ENCODE measurements around the gene TET3. TPM values are rescaled to one million over a fixed set of nuclear protein-coding genes. Genes with fewer than 3 reads are reported as not detected.
"Not testable (repeated sequence)": the region's sequence is repeated elsewhere in the genome, so short reads cannot be mapped to it uniquely, and the experiment has no call there.

Gene TET3
- total RNA-seq, 4 donors from 2014 or later: 1.3 to 12.0 (median 7.8) TPM

- Histone ChIP-seq H3K27me3 (no peaks in the 10 kb centered on the region), H3K36me3 (no peaks in the 10 kb centered on the region), H3K4me1 (peaks cover 0 to 4% of the 10 kb centered on the region in 2 donors), H3K4me3 (no peak overlapping the region), H3K27ac (no peak overlapping the region), H3K9me3 (no peaks in the 10 kb centered on the region)
- no peak for DNase-seq
- no peak for TF ChIP-seq CTCF (IDR thresholded peaks at IDR 0.05)
- no peak for TF ChIP-seq POLR2A (IDR thresholded peaks at IDR 0.05)
- intact Hi-C loops (cut with DNase I; ENCODE audit: low total_unique reads): loop anchor here (10.0 kb wide), 1 partner anchor 66 kb away; no protein-coding TSS in a partner anchor
Observed at GRCh38 chr2:73938718-73939352, 45.9 kb upstream of the TET3 start.

GRCh38 chr2:73939419-73939818 is 45.3 kb upstream of the TET3 start:
- Histone ChIP-seq H3K9me3 (no peaks in the 10 kb centered on the region), H3K4me3 (no peak overlapping the region), H3K27ac (no peak overlapping the region), H3K27me3 (no peaks in the 10 kb centered on the region), H3K4me1 (peaks cover 0 to 4% of the 10 kb centered on the region in 2 donors), H3K36me3 (no peaks in the 10 kb centered on the region)
- DNase-seq: no peak
- no peak for TF ChIP-seq CTCF (IDR thresholded peaks at IDR 0.05)
- no peak for TF ChIP-seq POLR2A (IDR thresholded peaks at IDR 0.05)
- intact Hi-C loops (cut with DNase I; ENCODE audit: low total_unique reads): loop anchor here (10.0 kb wide), 1 partner anchor 65 kb away; no protein-coding TSS in a partner anchor

GRCh38 chr2:73940066-73940465 is 44.6 kb upstream of the TET3 start:
- H3K9me3 ChIP-seq; DNase-seq; H3K36me3 ChIP-seq; H3K27ac ChIP-seq; H3K27me3 ChIP-seq; H3K4me3 ChIP-seq; intact Hi-C loops (cut with DNase I; ENCODE audit: low total_unique reads); H3K4me1 ChIP-seq: not testable (repeated sequence)

GRCh38 chr2:73942664-73943063 is 42.0 kb upstream of the TET3 start:
- DNase-seq: no peak
- Histone ChIP-seq H3K36me3 (no peaks in the 10 kb centered on the region), H3K9me3 (no peaks in the 10 kb centered on the region), H3K4me1 (no peaks in the 10 kb centered on the region), H3K27me3 (no peaks in the 10 kb centered on the region), H3K4me3 (no peak overlapping the region), H3K27ac (no peak overlapping the region)
- intact Hi-C loops (cut with DNase I; ENCODE audit: low total_unique reads): no loop called here
- TF ChIP-seq POLR2A (IDR thresholded peaks at IDR 0.05) (no peak), CTCF (IDR thresholded peaks at IDR 0.05) (no peak)

GRCh38 chr2:73944714-73945113 is 40.0 kb upstream of the TET3 start:
- Histone ChIP-seq H3K27me3 (no peaks in the 10 kb centered on the region), H3K27ac (no peak overlapping the region), H3K36me3 (no peaks in the 10 kb centered on the region), H3K4me1 (no peaks in the 10 kb centered on the region), H3K9me3 (no peaks in the 10 kb centered on the region), H3K4me3 (no peak overlapping the region)
- intact Hi-C loops (cut with DNase I; ENCODE audit: low total_unique reads): no loop called here
- TF ChIP-seq CTCF (IDR thresholded peaks at IDR 0.05) (no peak), POLR2A (IDR thresholded peaks at IDR 0.05) (no peak)
- no peak for DNase-seq

GRCh38 chr2:73946215-73946614 is 38.5 kb upstream of the TET3 start:
- intact Hi-C loops (cut with DNase I; ENCODE audit: low total_unique reads): no loop called here
- H3K27me3 ChIP-seq: no peaks in the 10 kb centered on the region
- no peak overlapping the region for H3K27ac ChIP-seq
- TF ChIP-seq POLR2A (IDR thresholded peaks at IDR 0.05) (no peak), CTCF (IDR thresholded peaks at IDR 0.05) (no peak)
- H3K36me3 ChIP-seq: no peaks in the 10 kb centered on the region
- H3K4me3 ChIP-seq: no peak overlapping the region
- H3K9me3 ChIP-seq: no peaks in the 10 kb centered on the region
- H3K4me1 ChIP-seq: no peaks in the 10 kb centered on the region
- DNase-seq: no peak

All from uterus (tissue), 4 donors.